ENCODE results near the gene SPSB1. TPM values are rescaled to one million over a fixed set of nuclear protein-coding genes. Genes with fewer than 3 reads are reported as not detected.

Gene SPSB1
- total and polyA plus RNA-seq, 2 experiments from 2014 or later: 2.4 to 6.8 TPM

- TF ChIP-seq, protein P1, sequence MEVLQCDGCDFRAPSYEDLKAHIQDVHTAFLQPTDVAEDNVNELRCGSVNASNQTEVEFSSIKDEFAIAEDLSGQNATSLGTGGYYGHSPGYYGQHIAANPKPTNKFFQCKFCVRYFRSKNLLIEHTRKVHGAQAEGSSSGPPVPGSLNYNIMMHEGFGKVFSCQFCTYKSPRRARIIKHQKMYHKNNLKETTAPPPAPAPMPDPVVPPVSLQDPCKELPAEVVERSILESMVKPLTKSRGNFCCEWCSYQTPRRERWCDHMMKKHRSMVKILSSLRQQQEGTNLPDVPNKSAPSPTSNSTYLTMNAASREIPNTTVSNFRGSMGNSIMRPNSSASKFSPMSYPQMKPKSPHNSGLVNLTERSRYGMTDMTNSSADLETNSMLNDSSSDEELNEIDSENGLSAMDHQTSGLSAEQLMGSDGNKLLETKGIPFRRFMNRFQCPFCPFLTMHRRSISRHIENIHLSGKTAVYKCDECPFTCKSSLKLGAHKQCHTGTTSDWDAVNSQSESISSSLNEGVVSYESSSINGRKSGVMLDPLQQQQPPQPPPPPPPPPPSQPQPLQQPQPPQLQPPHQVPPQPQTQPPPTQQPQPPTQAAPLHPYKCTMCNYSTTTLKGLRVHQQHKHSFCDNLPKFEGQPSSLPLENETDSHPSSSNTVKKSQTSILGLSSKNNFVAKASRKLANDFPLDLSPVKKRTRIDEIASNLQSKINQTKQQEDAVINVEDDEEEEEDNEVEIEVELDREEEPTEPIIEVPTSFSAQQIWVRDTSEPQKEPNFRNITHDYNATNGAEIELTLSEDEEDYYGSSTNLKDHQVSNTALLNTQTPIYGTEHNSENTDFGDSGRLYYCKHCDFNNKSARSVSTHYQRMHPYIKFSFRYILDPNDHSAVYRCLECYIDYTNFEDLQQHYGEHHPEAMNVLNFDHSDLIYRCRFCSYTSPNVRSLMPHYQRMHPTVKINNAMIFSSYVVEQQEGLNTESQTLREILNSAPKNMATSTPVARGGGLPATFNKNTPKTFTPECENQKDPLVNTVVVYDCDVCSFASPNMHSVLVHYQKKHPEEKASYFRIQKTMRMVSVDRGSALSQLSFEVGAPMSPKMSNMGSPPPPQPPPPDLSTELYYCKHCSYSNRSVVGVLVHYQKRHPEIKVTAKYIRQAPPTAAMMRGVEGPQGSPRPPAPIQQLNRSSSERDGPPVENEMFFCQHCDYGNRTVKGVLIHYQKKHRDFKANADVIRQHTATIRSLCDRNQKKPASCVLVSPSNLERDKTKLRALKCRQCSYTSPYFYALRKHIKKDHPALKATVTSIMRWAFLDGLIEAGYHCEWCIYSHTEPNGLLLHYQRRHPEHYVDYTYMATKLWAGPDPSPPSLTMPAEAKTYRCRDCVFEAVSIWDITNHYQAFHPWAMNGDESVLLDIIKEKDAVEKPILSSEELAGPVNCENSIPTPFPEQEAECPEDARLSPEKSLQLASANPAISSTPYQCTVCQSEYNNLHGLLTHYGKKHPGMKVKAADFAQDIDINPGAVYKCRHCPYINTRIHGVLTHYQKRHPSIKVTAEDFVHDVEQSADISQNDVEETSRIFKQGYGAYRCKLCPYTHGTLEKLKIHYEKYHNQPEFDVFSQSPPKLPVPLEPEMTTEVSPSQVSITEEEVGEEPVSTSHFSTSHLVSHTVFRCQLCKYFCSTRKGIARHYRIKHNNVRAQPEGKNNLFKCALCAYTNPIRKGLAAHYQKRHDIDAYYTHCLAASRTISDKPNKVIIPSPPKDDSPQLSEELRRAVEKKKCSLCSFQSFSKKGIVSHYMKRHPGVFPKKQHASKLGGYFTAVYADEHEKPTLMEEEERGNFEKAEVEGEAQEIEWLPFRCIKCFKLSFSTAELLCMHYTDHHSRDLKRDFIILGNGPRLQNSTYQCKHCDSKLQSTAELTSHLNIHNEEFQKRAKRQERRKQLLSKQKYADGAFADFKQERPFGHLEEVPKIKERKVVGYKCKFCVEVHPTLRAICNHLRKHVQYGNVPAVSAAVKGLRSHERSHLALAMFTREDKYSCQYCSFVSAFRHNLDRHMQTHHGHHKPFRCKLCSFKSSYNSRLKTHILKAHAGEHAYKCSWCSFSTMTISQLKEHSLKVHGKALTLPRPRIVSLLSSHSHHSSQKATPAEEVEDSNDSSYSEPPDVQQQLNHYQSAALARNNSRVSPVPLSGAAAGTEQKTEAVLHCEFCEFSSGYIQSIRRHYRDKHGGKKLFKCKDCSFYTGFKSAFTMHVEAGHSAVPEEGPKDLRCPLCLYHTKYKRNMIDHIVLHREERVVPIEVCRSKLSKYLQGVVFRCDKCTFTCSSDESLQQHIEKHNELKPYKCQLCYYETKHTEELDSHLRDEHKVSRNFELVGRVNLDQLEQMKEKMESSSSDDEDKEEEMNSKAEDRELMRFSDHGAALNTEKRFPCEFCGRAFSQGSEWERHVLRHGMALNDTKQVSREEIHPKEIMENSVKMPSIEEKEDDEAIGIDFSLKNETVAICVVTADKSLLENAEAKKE (CRISPR knock-in tag; IDR thresholded peaks at IDR 0.05): no peak
- no peak for TF ChIP-seq EZH2phosphoT487 (IDR thresholded peaks at IDR 0.05; ENCODE audit: unreplicated experiment)
- no peak for TF ChIP-seq ZNF331 (CRISPR knock-in tag; IDR thresholded peaks at IDR 0.05; ENCODE audit: low read depth)
- no peak for TF ChIP-seq JUNB (IDR thresholded peaks at IDR 0.05; ENCODE audit: unreplicated experiment)
- TF ChIP-seq ETS1 (IDR thresholded peaks at IDR 0.05): no peak
- TF ChIP-seq NANOG (IDR thresholded peaks at IDR 0.05; ENCODE audit: borderline replicate concordance): no peak
- no peak for TF ChIP-seq POLR2AphosphoS5 (IDR thresholded peaks at IDR 0.05; ENCODE audit: low read depth)
- TF ChIP-seq, protein P2, sequence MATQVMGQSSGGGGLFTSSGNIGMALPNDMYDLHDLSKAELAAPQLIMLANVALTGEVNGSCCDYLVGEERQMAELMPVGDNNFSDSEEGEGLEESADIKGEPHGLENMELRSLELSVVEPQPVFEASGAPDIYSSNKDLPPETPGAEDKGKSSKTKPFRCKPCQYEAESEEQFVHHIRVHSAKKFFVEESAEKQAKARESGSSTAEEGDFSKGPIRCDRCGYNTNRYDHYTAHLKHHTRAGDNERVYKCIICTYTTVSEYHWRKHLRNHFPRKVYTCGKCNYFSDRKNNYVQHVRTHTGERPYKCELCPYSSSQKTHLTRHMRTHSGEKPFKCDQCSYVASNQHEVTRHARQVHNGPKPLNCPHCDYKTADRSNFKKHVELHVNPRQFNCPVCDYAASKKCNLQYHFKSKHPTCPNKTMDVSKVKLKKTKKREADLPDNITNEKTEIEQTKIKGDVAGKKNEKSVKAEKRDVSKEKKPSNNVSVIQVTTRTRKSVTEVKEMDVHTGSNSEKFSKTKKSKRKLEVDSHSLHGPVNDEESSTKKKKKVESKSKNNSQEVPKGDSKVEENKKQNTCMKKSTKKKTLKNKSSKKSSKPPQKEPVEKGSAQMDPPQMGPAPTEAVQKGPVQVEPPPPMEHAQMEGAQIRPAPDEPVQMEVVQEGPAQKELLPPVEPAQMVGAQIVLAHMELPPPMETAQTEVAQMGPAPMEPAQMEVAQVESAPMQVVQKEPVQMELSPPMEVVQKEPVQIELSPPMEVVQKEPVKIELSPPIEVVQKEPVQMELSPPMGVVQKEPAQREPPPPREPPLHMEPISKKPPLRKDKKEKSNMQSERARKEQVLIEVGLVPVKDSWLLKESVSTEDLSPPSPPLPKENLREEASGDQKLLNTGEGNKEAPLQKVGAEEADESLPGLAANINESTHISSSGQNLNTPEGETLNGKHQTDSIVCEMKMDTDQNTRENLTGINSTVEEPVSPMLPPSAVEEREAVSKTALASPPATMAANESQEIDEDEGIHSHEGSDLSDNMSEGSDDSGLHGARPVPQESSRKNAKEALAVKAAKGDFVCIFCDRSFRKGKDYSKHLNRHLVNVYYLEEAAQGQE (IDR thresholded peaks at IDR 0.05; ENCODE audit: unreplicated experiment): no peak
- TF ChIP-seq STAT1 (IDR thresholded peaks at IDR 0.05; ENCODE audit: unreplicated experiment): no peak
These were observed 95.9 kb downstream of the SPSB1 start (continued) for GRCh38 chr1:9388335-9389180.

Measured in GM23338 (cell line).